Ishikawa (cell line): ENCODE results near the gene AKNA.

ENCODE experiments used
- NFIC ChIP-seq: IDR thresholded peaks from 2 replicates; pipeline ENCODE4 v1.6.1; 2012
- RAD21 ChIP-seq: IDR thresholded peaks from 2 replicates; pipeline ENCODE4 v1.6.1; 2012; ENCODE audit warnings: low read depth
- REST ChIP-seq: IDR thresholded peaks from 2 replicates; pipeline ENCODE4 v1.6.1; 2012; ENCODE audit warnings: low read depth, mild to moderate bottlenecking
- YY1 ChIP-seq: IDR thresholded peaks from 2 replicates; pipeline ENCODE4 v1.6.1; 2012; ENCODE audit warnings: low read depth
- TF ChIP-seq, protein P1 (sequence below): IDR thresholded peaks from 2 replicates; pipeline ENCODE4 v1.6.1; 2012
- TF ChIP-seq, protein P2 (sequence below): IDR thresholded peaks from 2 replicates; pipeline ENCODE4 v1.6.1; 2012

DNA sequence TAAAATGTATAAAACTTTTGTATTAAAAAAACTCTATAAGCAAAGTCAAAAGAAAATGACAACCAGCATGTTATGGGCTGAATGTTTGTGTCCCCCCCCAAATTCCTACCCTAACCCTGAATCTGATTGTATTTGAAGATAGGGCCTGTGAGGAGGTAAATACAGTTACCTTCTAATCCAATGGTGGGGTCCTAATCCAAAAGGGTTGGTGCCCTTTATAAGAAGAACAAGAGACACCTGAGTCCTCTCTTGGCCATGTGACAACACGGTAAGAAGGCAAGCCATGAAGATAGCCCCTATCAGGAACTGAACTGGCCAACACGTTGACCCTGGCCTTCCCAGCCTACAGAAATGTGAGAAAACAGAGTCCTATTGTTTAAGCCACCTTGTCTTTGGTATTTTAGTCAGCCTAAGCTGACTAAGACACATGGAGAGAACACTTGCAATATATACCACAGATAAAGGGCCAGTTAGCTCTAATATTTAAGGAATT lies 49.7 kb upstream of the AKNA start:
- TF ChIP-seq, protein P1, sequence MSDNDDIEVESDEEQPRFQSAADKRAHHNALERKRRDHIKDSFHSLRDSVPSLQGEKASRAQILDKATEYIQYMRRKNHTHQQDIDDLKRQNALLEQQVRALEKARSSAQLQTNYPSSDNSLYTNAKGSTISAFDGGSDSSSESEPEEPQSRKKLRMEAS, result no peak
- TF ChIP-seq RAD21 (no peak), NFIC (no peak), REST (no peak), YY1 (no peak)
- TF ChIP-seq, protein P2, sequence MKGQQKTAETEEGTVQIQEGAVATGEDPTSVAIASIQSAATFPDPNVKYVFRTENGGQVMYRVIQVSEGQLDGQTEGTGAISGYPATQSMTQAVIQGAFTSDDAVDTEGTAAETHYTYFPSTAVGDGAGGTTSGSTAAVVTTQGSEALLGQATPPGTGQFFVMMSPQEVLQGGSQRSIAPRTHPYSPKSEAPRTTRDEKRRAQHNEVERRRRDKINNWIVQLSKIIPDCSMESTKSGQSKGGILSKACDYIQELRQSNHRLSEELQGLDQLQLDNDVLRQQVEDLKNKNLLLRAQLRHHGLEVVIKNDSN, result no peak
